ENCODE results near the gene NDE1. TPM values are rescaled to one million over a fixed set of nuclear protein-coding genes. Genes with fewer than 3 reads are reported as not detected.

The NDE1 gene
- total RNA-seq (2022; extraction: Qiagen RNA extraction), result 34.8 to 44.5 TPM (median 40.3 TPM) in 5 replicates

GRCh38 chr16:15650019-15650697 is at the start of gene NDE1:
Gene NDE1, plus strand, starts transcription at chr16:15650245. Its CDS starts 14,534 bp downstream, at chr16:15664779.

GRCh38 chr16:15643048-15643945 is 6.7 kb upstream of the NDE1 start, which contains the start of gene MARF1:
Gene MARF1, minus strand, starts transcription at chr16:15643154. Its CDS starts 3,921 bp downstream, at chr16:15639233.

Other genes starting within 250 kb of the NDE1 start
- gene BMERB1, start 215.7 kb upstream of the NDE1 start, total RNA-seq (2022; extraction: Qiagen RNA extraction), result 70.5 to 89.2 TPM (median 80.5 TPM) in 5 replicates
- gene MARF1, start 7.1 kb upstream of the NDE1 start, total RNA-seq (2022; extraction: Qiagen RNA extraction), result 11.0 to 11.8 TPM (median 11.3 TPM) in 5 replicates
- 0.02 to 0.13 TPM (median 0.10 TPM) in 5 replicates for gene MYH11, start 206.8 kb downstream of the NDE1 start, total RNA-seq (2022; extraction: Qiagen RNA extraction)
- 37.6 to 51.6 TPM (median 41.3 TPM) in 5 replicates for gene CEP20, start 238.4 kb downstream of the NDE1 start, total RNA-seq (2022; extraction: Qiagen RNA extraction)

All from A549 treated with CORT108297 at 1 μM for 4 hours (cell line).